Astrocyte of the spinal cord (primary cell): Measurements from ENCODE around the gene RAB11FIP4.
A peak's percentile ranks its signal among the peaks of the same experiment; 100 is the strongest.

Experiments
- DNase-seq: peaks from one replicate; pipeline ENCODE4 v3.0.0; 2011; ENCODE audit warnings: low read depth, low spot score
- H3K4me3 ChIP-seq: 2 replicates; pipeline ENCODE4 v1.5.1; 2011; ENCODE audit warnings: low read depth, mild to moderate bottlenecking, low read length, moderate library complexity
- in situ Hi-C: cut with HindIII; loops from 2 replicates; pipeline ENCODE4 v1.10.0; 2017; ENCODE audit warnings: low sequenced_read_pairs
- TF ChIP-seq, protein P1 (sequence below): IDR thresholded peaks from 2 replicates; pipeline ENCODE4 v1.5.1; 2012; ENCODE audit warnings: low read depth, mild to moderate bottlenecking, low read length, inconsistent platforms

Gene RAB11FIP4

DNA sequence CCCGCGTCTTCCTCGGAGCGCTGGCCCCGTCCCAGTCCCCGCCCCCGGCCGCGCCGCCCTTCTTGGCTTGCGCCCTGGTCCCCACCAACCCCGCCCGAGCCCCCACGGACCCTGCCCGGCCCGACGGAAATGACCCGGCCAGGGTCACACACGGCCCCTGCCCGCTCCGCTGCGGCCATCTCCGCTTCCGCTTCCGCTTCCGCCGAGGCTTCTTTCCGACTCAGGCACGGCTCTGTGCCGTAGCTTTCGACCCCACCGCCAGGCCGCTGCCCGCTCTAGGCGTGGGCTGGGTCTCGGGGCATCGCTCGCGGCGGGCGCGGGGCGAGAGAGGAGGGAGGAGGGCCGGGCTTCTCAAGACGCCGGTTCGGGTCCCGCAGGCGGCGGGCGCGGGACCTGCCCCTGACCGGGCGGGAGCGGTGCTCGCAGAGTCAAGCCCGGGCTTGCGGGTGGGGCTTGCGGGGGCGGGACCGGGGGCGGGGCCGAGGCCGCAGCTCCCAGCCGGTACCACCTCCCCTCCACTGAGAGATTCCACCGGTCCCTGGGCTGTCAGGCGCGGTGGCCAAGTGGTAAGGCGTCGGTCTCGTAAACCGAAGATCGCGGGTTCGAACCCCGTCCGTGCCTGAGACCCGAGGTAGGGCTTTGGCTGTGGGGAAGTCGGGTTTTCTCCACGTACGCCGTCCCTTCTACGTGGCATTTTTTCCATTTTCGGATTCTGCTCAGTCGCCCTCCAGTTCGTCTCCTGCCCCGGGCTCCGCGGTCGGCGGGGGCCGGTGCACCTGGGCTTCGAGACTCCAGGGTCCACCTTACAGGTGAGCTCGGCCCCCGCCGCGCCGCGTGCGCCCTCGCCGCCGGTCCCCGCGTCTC is 158.3 kb downstream of the RAB11FIP4 start:
- peak overlapping the region; percentile 79 for H3K4me3 ChIP-seq
- DNase-seq, result peak; percentile 93
- in situ Hi-C loops, result no loop called here
- TF ChIP-seq, protein P1, sequence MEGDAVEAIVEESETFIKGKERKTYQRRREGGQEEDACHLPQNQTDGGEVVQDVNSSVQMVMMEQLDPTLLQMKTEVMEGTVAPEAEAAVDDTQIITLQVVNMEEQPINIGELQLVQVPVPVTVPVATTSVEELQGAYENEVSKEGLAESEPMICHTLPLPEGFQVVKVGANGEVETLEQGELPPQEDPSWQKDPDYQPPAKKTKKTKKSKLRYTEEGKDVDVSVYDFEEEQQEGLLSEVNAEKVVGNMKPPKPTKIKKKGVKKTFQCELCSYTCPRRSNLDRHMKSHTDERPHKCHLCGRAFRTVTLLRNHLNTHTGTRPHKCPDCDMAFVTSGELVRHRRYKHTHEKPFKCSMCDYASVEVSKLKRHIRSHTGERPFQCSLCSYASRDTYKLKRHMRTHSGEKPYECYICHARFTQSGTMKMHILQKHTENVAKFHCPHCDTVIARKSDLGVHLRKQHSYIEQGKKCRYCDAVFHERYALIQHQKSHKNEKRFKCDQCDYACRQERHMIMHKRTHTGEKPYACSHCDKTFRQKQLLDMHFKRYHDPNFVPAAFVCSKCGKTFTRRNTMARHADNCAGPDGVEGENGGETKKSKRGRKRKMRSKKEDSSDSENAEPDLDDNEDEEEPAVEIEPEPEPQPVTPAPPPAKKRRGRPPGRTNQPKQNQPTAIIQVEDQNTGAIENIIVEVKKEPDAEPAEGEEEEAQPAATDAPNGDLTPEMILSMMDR, result no peak

DNA sequence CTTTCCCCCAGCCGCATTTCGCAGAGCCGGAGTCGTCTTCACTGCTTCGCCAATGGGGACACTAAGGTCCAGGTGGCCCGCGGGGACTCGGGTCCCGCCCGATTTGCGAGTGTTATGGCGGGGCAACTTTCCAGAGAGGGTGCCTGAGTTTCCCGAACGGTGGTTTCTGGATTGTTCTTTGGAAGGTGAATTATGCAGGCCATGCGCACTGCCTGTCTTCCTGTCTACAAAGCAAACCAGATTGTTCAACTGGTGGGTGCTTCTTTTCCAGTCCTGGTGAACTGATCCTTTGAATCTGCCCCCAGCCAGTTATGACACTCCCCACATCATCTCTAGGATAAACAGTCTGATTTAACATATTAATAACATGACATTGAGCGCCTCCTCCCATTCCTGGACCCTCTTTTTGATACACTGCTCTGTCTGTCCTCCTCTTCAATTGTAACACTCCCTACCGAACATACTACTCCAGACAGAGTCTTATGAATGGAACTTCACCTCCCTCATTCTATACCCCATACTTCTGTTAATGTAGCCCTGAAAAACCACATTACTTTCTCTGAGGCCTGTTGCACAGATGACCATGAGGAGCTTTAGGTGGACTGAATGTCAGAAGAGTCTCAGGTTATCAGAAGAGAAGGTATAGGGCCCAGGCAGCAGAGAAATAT is 159.0 kb downstream of the RAB11FIP4 start:
- TF ChIP-seq, protein P1, result no peak
- peak overlapping the region; percentile 48 for H3K4me3 ChIP-seq
- peak; percentile 42 for DNase-seq
- in situ Hi-C loops, result no loop called here

DNA sequence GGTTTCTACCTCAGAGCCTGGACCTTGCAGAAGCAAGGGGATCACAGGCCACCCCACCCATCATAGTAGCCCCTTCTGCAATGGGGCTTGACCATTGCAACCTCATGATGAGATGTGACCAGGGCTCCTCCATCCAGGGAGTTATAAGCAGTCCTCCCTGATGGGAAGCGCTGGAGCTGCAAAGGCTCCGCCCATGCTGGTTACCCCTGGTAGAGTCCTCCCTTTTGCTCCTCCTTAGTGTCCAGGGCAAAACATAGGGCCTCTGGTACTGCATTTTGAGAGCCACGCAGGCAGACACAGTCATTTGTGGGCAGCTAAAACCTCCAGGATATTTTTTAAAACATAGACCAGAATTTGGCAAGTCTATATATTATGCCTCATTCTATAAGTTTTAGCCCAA is 161.1 kb downstream of the RAB11FIP4 start:
- TF ChIP-seq, protein P1, result no peak
- DNase-seq, result no peak
- in situ Hi-C loops, result no loop called here
- no peak overlapping the region for H3K4me3 ChIP-seq

DNA sequence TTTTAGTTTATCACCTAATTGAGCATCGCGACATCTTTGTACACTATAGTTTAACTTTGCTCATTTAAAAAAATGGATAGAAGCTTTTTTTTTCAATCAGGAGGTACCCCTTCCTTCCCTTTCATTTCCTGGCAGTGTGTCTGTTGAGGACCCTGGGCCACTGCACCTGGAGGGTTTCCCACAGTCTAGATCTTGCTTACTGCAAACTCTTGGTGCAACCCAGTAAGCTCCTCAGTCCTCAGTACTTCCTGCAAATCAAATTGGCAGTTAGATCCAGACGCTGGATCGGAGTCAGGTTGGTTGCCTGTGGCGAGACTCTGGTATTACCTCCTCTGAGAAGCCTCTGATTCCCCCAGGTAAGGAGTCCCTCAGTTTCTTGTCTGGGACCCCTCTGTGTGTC is 162.0 kb downstream of the RAB11FIP4 start:
- DNase-seq, result no peak
- no peak overlapping the region for H3K4me3 ChIP-seq
- TF ChIP-seq, protein P1, result no peak
- in situ Hi-C loops, result no loop called here

DNA sequence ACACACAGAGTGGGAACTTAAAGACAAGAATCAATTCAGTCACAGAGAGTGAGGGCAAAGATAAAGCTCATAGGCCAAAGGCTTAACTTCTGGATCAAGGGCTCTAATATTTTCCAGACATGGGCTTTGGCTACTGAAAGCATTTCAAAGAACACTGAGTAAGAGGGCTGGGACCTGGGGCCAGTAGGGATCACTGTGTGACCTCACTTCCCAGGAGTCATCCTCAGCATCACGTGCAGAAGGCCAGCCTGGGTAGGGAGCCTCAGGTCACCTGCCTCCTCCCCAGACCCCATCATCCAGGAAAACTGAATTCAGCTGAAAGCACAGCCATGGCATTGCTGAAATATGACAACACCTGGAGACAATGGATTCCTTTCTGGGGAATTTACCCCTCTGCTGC is 163.5 kb downstream of the RAB11FIP4 start:
- TF ChIP-seq, protein P1, result no peak
- no peak overlapping the region for H3K4me3 ChIP-seq
- no peak for DNase-seq
- in situ Hi-C loops, result no loop called here

DNA sequence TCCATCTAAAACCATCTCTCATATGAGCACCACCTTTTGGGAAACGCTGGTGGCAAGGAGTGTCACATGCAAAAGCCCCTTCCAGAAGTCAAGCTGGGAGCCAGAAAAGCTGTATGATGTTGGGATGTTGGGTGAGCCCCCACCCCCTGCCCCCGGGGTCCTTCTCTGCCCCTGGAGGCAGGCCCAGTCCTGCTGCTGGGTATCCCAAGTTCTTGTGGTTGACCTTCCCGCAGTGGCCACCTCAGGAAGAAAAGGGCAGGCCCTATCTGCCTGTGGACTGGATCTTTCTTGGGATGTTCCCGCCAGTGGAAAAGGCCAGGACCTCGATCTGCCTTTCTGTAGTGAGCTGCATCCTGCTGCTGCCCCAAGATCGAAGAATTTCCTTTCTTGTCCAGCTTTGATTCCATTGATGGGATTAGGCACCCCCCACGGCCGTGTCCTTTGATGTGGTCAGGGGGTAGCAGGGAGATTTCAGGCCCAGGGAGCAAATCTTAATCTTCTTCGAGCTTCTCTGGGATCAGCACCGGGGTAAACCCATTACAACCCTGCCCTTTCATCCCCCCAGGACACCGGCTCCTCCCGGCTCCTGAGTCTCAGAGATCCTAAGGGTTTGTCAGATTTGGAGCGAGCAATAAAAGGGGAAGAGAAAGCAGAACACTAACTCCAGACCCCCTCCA is 165.6 kb downstream of the RAB11FIP4 start:
- H3K4me3 ChIP-seq, result no peak overlapping the region
- no peak for DNase-seq
- in situ Hi-C loops, result no loop called here
- TF ChIP-seq, protein P1, result no peak
